Adrenal gland (tissue), 5 donors: ENCODE measurements around the gene EHMT1.

Experiments
- POLR2A ChIP-seq, 2 donors: fragments of 450-650 bp; IDR thresholded peaks; one replicate each; pipeline ENCODE4 v1.6.1; 2017; ENCODE audit warnings: antibody characterized with exemption in 2 of 2, mild to moderate bottlenecking in 2 of 2, moderate library complexity in 1 of 2
- TF ChIP-seq, protein P1 (sequence below), 6 experiments: fragments of 450-650 bp in 4 of 6; fragments of 200-600 bp in 2 of 6; sonication (generic) in 1 of 6; IDR thresholded peaks; 1 replicate in 5 of 6; 2 replicates in 1 of 6; pipeline versions ENCODE4 v1.5.1 to v1.8.0; 2016 to 2021; ENCODE audit warnings: antibody characterized with exemption in 6 of 6, mild to moderate bottlenecking in 2 of 6, moderate library complexity in 1 of 6
- donor health status: DM: no; HTN: no; CAD: no.

DNA sequence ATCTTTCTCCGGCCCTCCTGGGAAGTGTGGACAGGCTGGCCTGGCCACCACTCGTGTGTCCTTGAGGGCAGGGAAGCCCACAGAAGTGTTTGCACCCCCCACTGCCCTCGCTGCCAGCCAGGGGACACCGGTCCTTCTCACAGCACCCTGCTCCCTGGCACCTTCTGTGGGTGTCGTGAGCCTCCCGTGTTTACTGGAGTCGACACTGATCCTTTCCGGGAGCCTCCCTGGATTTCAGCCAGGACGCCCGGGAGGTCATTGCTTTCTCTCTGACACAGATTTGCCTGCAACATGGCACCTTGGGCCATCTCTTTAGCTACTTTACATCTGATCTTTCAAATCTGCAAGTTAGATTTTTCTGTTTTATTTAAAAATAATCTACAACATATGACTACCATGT, 138.3 kb downstream of the EHMT1 start:
- TF ChIP-seq, protein P1, sequence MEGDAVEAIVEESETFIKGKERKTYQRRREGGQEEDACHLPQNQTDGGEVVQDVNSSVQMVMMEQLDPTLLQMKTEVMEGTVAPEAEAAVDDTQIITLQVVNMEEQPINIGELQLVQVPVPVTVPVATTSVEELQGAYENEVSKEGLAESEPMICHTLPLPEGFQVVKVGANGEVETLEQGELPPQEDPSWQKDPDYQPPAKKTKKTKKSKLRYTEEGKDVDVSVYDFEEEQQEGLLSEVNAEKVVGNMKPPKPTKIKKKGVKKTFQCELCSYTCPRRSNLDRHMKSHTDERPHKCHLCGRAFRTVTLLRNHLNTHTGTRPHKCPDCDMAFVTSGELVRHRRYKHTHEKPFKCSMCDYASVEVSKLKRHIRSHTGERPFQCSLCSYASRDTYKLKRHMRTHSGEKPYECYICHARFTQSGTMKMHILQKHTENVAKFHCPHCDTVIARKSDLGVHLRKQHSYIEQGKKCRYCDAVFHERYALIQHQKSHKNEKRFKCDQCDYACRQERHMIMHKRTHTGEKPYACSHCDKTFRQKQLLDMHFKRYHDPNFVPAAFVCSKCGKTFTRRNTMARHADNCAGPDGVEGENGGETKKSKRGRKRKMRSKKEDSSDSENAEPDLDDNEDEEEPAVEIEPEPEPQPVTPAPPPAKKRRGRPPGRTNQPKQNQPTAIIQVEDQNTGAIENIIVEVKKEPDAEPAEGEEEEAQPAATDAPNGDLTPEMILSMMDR (IDR thresholded peaks at IDR 0.05): no peak
- no peak for TF ChIP-seq POLR2A (IDR thresholded peaks at IDR 0.05)
